GM12872 (cell line): ENCODE measurements around the gene AFAP1L2.

Source experiments
- TF ChIP-seq, protein P1 (sequence below): IDR thresholded peaks from 3 replicates; pipeline ENCODE4 v1.5.1; 2011; ENCODE audit warnings: low read depth, mild to moderate bottlenecking, low read length, moderate library complexity; ENCODE audit not compliant: insufficient read depth

The AFAP1L2 gene, protein sequence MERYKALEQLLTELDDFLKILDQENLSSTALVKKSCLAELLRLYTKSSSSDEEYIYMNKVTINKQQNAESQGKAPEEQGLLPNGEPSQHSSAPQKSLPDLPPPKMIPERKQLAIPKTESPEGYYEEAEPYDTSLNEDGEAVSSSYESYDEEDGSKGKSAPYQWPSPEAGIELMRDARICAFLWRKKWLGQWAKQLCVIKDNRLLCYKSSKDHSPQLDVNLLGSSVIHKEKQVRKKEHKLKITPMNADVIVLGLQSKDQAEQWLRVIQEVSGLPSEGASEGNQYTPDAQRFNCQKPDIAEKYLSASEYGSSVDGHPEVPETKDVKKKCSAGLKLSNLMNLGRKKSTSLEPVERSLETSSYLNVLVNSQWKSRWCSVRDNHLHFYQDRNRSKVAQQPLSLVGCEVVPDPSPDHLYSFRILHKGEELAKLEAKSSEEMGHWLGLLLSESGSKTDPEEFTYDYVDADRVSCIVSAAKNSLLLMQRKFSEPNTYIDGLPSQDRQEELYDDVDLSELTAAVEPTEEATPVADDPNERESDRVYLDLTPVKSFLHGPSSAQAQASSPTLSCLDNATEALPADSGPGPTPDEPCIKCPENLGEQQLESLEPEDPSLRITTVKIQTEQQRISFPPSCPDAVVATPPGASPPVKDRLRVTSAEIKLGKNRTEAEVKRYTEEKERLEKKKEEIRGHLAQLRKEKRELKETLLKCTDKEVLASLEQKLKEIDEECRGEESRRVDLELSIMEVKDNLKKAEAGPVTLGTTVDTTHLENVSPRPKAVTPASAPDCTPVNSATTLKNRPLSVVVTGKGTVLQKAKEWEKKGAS

DNA sequence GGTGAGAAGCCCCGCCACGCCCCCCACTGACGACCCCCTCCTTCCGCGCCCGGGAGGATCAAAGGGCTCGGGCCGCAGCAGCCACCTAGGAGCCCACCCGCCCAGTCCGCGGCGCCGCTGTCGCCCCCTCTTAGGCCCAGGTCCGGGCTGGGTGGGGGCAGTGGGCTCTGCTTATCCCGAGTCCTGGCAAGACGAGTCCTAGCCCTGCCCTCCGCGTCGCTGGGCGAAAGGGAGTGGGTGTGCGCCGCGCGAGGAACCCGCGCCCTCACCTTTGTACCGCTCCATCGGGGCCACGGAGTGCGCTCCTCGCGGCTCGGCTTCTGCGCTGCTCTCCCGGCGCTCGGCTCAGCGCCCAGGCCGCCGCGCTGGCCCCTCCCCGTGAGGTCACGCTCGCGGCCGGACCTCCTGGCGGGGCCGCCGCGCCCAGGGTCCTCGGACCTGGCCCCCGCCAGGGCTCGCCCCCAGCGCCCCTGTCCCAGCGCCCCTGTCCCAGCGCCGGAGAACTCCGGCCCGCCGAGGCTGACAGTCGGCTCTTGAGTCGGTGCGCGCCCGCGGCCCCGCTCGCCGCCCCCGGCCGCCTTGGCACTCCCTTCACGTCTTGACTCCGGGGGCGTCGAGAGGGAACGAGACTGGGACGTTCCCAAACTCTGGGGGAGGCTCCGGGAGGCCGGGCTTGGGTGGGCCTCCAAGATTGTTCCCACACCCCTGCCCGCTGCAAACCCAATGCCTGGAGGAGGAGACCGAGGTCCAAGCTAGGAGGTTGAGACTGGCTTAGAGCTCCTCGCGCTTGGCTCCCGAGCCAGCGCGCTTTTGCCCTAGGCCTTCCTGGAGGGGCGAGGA, at the start of gene AFAP1L2:
TSS of gene AFAP1L2 (minus strand) at position 332 of the 840 bp plus-strand sequence. CDS start at position 285, 47 bp downstream.
- TF ChIP-seq, protein P1, sequence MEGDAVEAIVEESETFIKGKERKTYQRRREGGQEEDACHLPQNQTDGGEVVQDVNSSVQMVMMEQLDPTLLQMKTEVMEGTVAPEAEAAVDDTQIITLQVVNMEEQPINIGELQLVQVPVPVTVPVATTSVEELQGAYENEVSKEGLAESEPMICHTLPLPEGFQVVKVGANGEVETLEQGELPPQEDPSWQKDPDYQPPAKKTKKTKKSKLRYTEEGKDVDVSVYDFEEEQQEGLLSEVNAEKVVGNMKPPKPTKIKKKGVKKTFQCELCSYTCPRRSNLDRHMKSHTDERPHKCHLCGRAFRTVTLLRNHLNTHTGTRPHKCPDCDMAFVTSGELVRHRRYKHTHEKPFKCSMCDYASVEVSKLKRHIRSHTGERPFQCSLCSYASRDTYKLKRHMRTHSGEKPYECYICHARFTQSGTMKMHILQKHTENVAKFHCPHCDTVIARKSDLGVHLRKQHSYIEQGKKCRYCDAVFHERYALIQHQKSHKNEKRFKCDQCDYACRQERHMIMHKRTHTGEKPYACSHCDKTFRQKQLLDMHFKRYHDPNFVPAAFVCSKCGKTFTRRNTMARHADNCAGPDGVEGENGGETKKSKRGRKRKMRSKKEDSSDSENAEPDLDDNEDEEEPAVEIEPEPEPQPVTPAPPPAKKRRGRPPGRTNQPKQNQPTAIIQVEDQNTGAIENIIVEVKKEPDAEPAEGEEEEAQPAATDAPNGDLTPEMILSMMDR = no peak

DNA sequence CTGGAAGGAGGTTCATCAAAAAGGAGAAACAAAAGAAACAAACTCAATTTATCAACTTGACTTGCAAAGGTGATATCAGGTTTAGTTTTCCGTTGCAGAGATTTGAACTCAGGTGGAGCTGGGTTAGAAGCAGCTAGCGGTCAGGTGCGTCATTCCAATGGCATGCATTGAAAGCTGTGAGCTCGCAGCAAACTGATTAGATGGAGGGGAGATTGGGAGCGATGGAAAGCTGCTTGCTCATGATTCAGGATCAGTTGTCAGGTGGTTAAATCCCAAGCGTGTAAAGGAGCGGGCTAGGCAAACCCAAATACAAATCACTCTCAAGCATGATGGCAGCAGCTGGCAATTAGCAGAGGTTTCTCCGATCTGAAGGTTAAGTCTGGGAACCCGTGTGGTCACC, 49.3 kb upstream of the AFAP1L2 start:
- TF ChIP-seq, protein P1 = no peak

DNA sequence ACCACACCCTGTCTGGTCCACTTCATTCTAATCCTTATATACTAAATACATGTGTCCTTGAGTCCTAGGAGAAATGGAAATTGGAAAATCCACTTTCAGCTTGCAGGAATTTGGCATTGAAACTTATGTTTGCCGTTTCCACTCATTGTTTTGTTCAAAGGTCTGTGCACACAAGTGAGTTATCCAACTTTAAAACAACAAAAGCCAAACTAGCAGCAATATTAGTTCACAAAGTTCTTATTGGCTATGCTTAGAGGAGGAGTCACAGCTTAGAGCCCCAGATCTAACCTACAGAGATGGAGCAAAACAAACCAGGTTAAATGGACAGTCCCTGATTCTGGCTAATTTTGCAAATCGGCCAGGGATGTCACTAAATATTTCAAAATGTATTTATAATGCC, 44.6 kb upstream of the AFAP1L2 start:
- TF ChIP-seq, protein P1 = no peak

DNA sequence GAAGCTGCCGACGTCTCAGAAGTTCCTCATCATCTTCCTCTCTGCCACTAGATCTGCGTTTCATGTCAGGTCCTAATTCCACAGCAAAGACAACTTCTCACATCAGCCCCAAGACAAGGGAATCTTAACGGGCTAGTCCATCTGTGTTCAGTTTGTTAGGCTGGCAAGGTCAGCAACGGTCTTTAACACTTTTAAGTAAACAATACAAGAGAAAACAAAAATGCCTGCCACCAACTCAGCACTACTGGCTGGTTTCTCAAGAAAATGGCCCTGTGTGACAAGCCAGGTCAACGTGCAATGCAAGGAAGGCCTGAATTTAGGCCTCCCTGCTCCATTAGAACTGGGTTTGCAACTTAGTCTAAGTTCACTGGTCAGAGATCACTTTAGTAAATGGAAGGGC, 41.0 kb upstream of the AFAP1L2 start:
- TF ChIP-seq, protein P1 = no peak

DNA sequence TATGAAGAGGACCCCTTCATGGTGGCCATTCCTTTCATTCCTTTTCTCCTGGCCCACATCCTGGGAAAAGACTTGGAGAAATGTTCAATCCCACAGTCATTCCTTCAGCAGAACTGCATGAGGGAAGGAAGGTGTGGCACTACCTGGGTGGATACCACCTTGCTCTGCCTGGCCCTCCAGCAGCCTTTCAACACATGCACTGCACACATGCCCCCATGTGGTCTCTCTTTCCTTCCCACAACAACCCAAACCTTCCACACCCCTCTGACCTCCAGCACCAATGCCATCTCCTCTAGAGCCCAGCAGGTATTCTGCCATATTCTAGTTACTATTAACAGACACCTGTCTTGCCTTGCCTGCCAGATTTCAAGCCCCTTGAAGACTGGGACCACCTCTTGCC, 40.5 kb upstream of the AFAP1L2 start:
- TF ChIP-seq, protein P1 = no peak

DNA sequence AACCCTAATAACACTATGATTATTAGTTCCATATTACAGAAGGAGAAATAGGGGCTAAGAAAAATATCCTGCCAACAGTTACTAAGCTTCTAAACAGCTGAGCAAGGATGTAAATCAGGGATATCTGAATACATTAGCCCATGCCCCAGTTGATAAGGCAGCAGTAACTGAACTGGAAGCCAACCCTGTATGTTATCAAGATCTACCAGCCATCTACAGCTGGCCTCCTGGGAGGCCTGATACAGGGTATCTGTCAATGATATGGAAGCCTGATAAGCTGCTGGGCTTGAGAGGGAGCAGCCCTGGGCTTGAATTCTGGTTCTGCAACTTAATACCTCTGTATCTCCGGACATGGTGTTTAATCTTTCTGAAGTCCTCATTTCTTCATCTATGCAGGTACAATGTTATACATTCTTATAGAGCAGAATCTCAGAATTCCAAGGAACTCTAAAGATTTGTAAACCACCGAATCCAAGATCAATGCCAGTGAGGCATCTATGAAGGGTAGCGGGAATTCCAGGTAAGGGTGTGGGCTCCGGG, 37.9 kb upstream of the AFAP1L2 start:
- TF ChIP-seq, protein P1 = no peak
